GM12878 (cell line): Measurements from ENCODE around the gene GMDS. TPM values are rescaled to one million over a fixed set of nuclear protein-coding genes. Genes with fewer than 3 reads are reported as not detected.
A peak's percentile ranks its signal among the peaks of the same experiment; 100 is the strongest.

Experiments
- ATAC-seq: fragments of 200-7000 bp; cut with Tn5 transposase; 3 replicates; pipeline ENCODE4 v1.9.1; 2020; ENCODE audit warnings: mild to moderate bottlenecking, moderate library complexity
- BruUV-seq: library from RNA; stranded (reverse); fragments of 400-500 nt; replicated peaks from 2 replicates; lab custom pipeline; 2021; lab: Mats Ljungman, UMichigan
- CTCF ChIA-PET: fragments of 300-600 bp; sonication (Branson Sonifier 250); formaldehyde crosslinking; extraction: SDS; loops from one replicate; lab custom pipeline; 2021; ENCODE audit warnings: inconsistent platforms; lab: Yijun Ruan, JAX
- POLR2A ChIA-PET: fragments of 350-600 bp; formaldehyde crosslinking; extraction: SDS; loops from one replicate; lab custom pipeline; 2021; ENCODE audit warnings: inconsistent platforms; lab: Charles Lee
- RAD21 ChIA-PET: fragments of 300-600 bp; sonication (Branson Sonifier 250); formaldehyde crosslinking; loops from one replicate; lab custom pipeline; 2023; ENCODE audit warnings: antibody characterized with exemption; ENCODE audit not compliant: unreplicated experiment; lab: Charles Lee
- SMC1A ChIA-PET: fragments of 300-600 bp; sonication (Branson Sonifier 250); formaldehyde crosslinking; loops from one replicate; lab custom pipeline; 2023; ENCODE audit not compliant: unreplicated experiment, uncharacterized antibody; lab: Charles Lee
- DNase-seq: peaks from one replicate; pipeline ENCODE4 v3.0.0-alpha.2; 2011; ENCODE audit warnings: low read depth, low spot score
- FAIRE-seq: peaks from 3 replicates; lab custom pipeline; 2011; peaks lifted over from hg19 to GRCh38; lab: Jason Lieb, UNC
- H2AFZ ChIP-seq: 2 replicates; pipeline ENCODE4 v1.6.0; 2011; ENCODE audit warnings: low read depth, low read length, control low read depth; ENCODE audit not compliant: control insufficient read depth
- H3K27ac ChIP-seq: 2 replicates; pipeline ENCODE4 v1.5.1; 2011; ENCODE audit warnings: control low read depth; ENCODE audit not compliant: control insufficient read depth, insufficient read depth
- H3K27me3 ChIP-seq, 2 experiments: replicated peaks in 1 of 2; 2 replicates each; pipeline versions ENCODE4 v1.6.0 to v1.6.1; 2011; ENCODE audit warnings: low read length in 1 of 2; ENCODE audit not compliant: control insufficient read depth in 2 of 2, insufficient read depth in 2 of 2
- H3K36me3 ChIP-seq, 2 experiments: 2 replicates each; pipeline ENCODE4 v1.5.1; 2011; ENCODE audit warnings: low read length in 1 of 2; ENCODE audit not compliant: control insufficient read depth in 2 of 2, insufficient read depth in 2 of 2
- H3K4me1 ChIP-seq: 2 replicates; pipeline ENCODE4 v1.6.1; 2011; ENCODE audit warnings: mild to moderate bottlenecking, low read length, moderate library complexity, mixed read lengths; ENCODE audit not compliant: control insufficient read depth, insufficient read depth
- H3K4me2 ChIP-seq: 2 replicates; pipeline ENCODE4 v1.6.0; 2011; ENCODE audit warnings: control low read depth; ENCODE audit not compliant: control insufficient read depth, insufficient read depth
- H3K4me3 ChIP-seq: fragments of 200-600 bp; sonication (generic); 2 replicates; pipeline ENCODE4 v1.5.1; 2016
- H3K79me2 ChIP-seq: 2 replicates; pipeline ENCODE4 v1.6.0; 2011; ENCODE audit warnings: low read length; ENCODE audit not compliant: control insufficient read depth, insufficient read depth
- H3K9ac ChIP-seq: 2 replicates; pipeline ENCODE4 v1.8.0; 2011; ENCODE audit warnings: low read length, control low read depth, mixed read lengths; ENCODE audit not compliant: control insufficient read depth, insufficient read depth
- H3K9me3 ChIP-seq: replicated peaks from 3 replicates; pipeline ENCODE4 v1.5.1; 2011; ENCODE audit warnings: mild to moderate bottlenecking, low read length; ENCODE audit not compliant: control insufficient read depth, insufficient read depth
- H4K20me1 ChIP-seq: 2 replicates; pipeline ENCODE4 v1.6.0; 2011; ENCODE audit not compliant: control insufficient read depth, insufficient read depth
- ATF7 ChIP-seq: fragments of 450-650 bp; IDR thresholded peaks from 2 replicates; pipeline ENCODE4 v1.6.1; 2016; ENCODE audit warnings: low read depth, mild to moderate bottlenecking
- CHD4 ChIP-seq: fragments of 200-600 bp; sonication (generic); IDR thresholded peaks from 2 replicates; pipeline ENCODE4 v1.6.1; 2016; ENCODE audit warnings: mild to moderate bottlenecking
- PAX8 ChIP-seq: fragments of 450-650 bp; IDR thresholded peaks from 2 replicates; pipeline ENCODE4 v1.6.1; 2017; ENCODE audit warnings: mild to moderate bottlenecking, moderate library complexity
- RFX5 ChIP-seq: IDR thresholded peaks from 2 replicates; pipeline ENCODE4 v1.6.1; 2011; ENCODE audit warnings: low read depth, low read length, improper control_type of control experiment
- RUNX3 ChIP-seq: IDR thresholded peaks from 2 replicates; pipeline ENCODE4 v1.6.1; 2012; ENCODE audit warnings: low read length, inconsistent platforms
- TCF7 ChIP-seq: IDR thresholded peaks from 2 replicates; pipeline ENCODE4 v1.6.1; 2014; ENCODE audit warnings: antibody characterized with exemption, borderline replicate concordance
- YBX1 ChIP-seq: fragments of 450-650 bp; IDR thresholded peaks from 2 replicates; pipeline ENCODE4 v1.6.1; 2016; ENCODE audit warnings: antibody characterized with exemption
- WGBS: methylation state at CpG from one replicate; pipeline ENCODE4 v1.1.6; 2016; ENCODE audit warnings: low lambda C conversion rate; ENCODE audit not compliant: insufficient replicate concordance, insufficient coverage; ENCODE audit errors: missing lambda C conversion rate; 5-methylcytosine and 5-hydroxymethylcytosine counted together
- in situ Hi-C: fragments of 300-500 bp; cut with MboI; formaldehyde crosslinking; loops from 9 replicates; pipeline ENCODE4 v1.14.3; 2018; ENCODE audit warnings: mixed read lengths
- intact Hi-C: fragments of 100-400 bp; cut with micrococcal nuclease; formaldehyde crosslinking; loops from one replicate; pipeline ENCODE4 v1.14.2; 2022; ENCODE audit not compliant: unreplicated experiment
- polyA plus RNA-seq, 11 experiments: library from polyadenylated mRNA; depleted of rRNA in 4 of 11; unstranded in 6 of 11; stranded (reverse) in 5 of 11; fragments of >200 nt; fragmentation: Nextera tagmentation in 4 of 11; fragmentation: Illumina TruSeq in 1 of 11; extraction: Ambion mirVana in 4 of 11; extraction: Trizol in 1 of 11; gene quantifications; 1 replicate in 1 of 11; 2 replicates in 10 of 11; pipeline versions ENCODE4 v1.2.1 to v1.2.3, GENCODE V29; 2011 to 2016; ENCODE audit warnings: inconsistent platforms in 2 of 11, missing spikeins in 2 of 11, low read depth in 1 of 11
- total RNA-seq, 4 experiments: library from RNA; depleted of rRNA in 3 of 4; stranded (reverse); fragments of >200 nt in 3 of 4; fragmentation: Illumina TruSeq in 1 of 4; extraction: Trizol in 1 of 4; gene quantifications; 2 replicates each; pipeline versions ENCODE4 v1.2.1 to v1.2.3, GENCODE V29; 2013 to 2021
- TF ChIP-seq, protein P1 (sequence below): IDR thresholded peaks from 2 replicates; pipeline ENCODE4 v1.6.1; 2012; ENCODE audit warnings: low read depth, low read length, improper control_type of control experiment

GMDS gene
- total and polyA plus RNA-seq, 10 of the 15 experiments (the other 5 are each of a cell fraction or from before 2014, with no cell fraction given) = 0.61 to 53.8 (median 29.3) TPM

DNA sequence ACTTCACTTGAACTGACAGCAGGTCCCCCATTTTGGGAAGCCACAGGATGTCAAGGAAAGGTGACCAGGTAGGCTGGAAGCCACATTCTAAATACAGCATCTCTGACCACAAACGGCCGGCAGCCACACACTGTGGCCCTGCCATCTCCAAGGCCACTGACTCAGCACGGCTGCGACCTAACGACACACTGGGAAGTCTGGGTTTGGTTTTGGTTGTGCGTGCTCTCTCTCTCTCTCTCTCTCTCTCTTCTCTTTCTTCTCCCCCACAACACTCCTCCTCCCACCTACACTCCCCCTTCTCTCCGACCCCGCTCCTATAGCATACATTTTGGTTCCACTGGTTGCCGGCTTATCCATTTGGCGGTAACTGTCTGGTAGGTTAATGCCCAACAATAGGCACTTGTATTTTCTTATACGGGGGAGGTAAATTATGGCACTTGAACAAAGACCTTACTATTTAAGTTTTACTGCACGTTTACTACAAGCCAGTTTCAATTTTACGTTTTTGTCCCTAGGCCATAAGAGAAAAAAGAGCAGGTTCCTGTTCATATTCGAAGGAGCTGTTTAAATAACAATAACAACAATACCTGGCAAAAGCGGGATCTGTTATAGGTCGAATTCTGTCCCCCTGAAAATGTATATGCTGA, 103.6 kb downstream of the GMDS start:
- RAD21 ChIA-PET = no interaction called here

DNA sequence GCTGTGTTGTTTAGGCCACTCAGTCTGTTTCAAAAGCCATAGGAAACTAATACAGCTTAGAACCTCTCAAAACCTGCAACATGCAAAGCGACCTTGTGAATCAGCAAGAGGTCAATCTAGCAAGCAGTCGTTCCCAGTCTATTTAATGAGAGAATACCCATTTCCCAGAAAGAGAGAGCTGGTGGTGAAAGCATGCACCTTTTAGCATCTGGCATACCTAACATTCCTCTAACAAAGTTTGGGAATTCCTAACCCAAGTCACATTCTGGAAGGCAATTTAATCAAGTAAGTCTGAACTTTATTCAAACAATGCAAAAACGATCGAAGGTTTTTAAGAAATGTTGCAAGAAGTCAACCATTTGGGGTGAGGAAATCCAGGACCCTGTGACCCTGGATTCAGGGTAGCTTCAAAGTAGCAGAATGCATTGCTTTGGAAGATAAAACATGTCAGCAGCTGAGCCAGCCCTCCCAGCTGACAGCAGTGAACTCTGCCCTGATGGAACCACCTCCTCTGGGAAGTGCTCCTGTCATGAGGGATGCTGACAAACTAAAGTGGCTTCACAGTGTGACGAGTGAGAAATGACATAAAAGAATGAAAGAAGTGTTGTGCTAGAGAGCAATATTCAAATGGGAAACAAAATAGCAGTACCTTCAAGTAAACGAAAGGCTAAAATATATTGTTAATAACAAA, 104.8 kb downstream of the GMDS start:
- intact Hi-C loops = no loop called here
- Histone ChIP-seq H3K27me3 (no peaks in the 10 kb centered on the region), H3K4me3 (no peak overlapping the region), H3K9ac (no peak overlapping the region), H3K9me3 (no peaks in the 10 kb centered on the region), H3K4me1 (no peaks in the 10 kb centered on the region; the same call in 1 of the 2 replicates), H4K20me1 (no peaks in the 10 kb centered on the region), H3K4me2 (no peak overlapping the region), H3K36me3 (no peaks in the 10 kb centered on the region; a peak in 1 of 4 replicates), H3K79me2 (no peaks in the 10 kb centered on the region), H3K27ac (no peak overlapping the region), H2AFZ (no peak overlapping the region)
- CTCF ChIA-PET = no interaction called here
- FAIRE-seq (no peak), ATAC-seq (no peak), DNase-seq (no peak)
- SMC1A ChIA-PET = interaction anchor here (0.8 to 1.1 kb wide), 2 partner anchors 41 to 213 kb away, joined by 3 read pairs; no protein-coding TSS in a partner anchor
- TF ChIP-seq TCF7 (no peak), PAX8 (no peak), CHD4 (no peak)
- TF ChIP-seq, protein P1, sequence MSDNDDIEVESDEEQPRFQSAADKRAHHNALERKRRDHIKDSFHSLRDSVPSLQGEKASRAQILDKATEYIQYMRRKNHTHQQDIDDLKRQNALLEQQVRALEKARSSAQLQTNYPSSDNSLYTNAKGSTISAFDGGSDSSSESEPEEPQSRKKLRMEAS = no peak
- 90% methylated on average over 6 of the region's 6 CpGs for WGBS
- RAD21 ChIA-PET = no interaction called here
- in situ Hi-C loops = no loop called here
- POLR2A ChIA-PET = no interaction called here
- BruUV-seq = no TSS peak

More for the DNA sequence above, 103.6 kb downstream of the GMDS start:
- DNase-seq (no peak), ATAC-seq (no peak), FAIRE-seq (no peak)
- CTCF ChIA-PET = no interaction called here
- Histone ChIP-seq H3K27me3 (no peaks in the 10 kb centered on the region), H3K27ac (no peak overlapping the region), H3K79me2 (no peaks in the 10 kb centered on the region), H3K9ac (no peak overlapping the region), H3K9me3 (no peaks in the 10 kb centered on the region), H2AFZ (no peak overlapping the region), H4K20me1 (no peaks in the 10 kb centered on the region), H3K4me1 (no peaks in the 10 kb centered on the region; the same call in 1 of the 2 replicates), H3K36me3 (no peaks in the 10 kb centered on the region; a peak in 1 of 4 replicates), H3K4me3 (no peak overlapping the region), H3K4me2 (no peak overlapping the region)
- in situ Hi-C loops (no loop called here), intact Hi-C loops (no loop called here)
- WGBS = 76% methylated on average over 16 of the region's 16 CpGs
- no TSS peak for BruUV-seq
- no peak for TF ChIP-seq YBX1
- TF ChIP-seq RFX5 = no peak
- TF ChIP-seq ATF7 = no peak
- TF ChIP-seq RUNX3 = peak; percentile 41
- POLR2A ChIA-PET = no interaction called here
- SMC1A ChIA-PET = interaction anchor here (0.8 kb wide), 1 partner anchor 212 kb away, joined by 3 read pairs; no protein-coding TSS in a partner anchor
